DMS53 treated with DMSO at 0.1 percent for 48 hours (cell line): Measurements from ENCODE around the gene SLC2A3.
"Not testable (repeated sequence)": the region's sequence is repeated elsewhere in the genome, so short reads cannot be mapped to it uniquely, and the experiment has no call there.

Experiments
- DNase-seq: peaks from one replicate; lab custom pipeline; 2025; ENCODE audit not compliant: unreplicated experiment; lab: John Stamatoyannopoulos, UW

Gene SLC2A3

DNA sequence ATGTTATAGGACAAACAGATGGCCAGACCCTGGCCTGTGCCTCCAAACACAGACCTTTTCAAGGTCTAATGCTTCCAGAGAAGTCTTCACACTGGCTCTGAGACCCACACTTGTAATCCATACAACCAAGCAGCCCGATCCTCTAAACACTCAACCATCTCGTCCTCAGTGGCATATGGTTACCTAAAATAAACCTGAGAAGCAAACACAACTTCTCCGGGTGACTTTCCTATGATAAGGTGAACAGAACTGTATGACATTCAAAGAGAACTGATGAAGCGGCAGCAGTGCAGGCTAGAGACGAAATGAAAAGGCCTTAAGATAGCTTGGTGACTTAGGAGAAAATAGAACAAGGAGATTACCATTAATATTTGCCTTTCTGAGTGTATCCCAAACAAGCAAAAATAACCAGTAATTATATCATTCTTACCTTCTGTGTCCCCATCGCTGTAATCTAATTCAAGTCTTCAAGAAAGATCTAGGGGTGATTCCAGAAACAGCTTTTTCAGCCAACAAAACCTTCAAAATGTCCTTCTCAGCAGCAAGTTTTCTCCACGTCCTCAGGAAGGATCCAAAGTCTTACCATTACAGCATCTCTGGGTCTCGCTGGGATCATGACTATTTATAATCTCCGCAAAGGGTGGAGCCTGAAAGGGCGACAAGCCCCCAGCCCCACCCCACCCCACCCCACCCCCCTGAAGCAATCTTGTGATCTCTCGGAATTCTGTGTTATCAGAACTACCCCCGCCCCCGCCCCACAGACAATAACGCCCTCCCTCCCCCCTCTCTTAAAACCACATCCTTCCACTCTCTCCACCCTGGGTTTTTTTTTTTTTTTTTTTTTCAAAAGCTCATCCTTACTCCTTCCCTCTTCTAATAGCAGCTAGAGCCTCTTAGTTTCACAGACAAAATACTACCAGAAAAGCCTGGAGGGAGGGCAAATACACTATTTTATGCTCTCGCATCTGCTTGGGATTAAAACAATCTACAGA lies at the start of gene SLC2A3:
SLC2A3 (minus strand) TSS at position 598 of the 992 bp plus-strand sequence; CDS start at position 445, 153 bp downstream.
- no peak for DNase-seq

DNA sequence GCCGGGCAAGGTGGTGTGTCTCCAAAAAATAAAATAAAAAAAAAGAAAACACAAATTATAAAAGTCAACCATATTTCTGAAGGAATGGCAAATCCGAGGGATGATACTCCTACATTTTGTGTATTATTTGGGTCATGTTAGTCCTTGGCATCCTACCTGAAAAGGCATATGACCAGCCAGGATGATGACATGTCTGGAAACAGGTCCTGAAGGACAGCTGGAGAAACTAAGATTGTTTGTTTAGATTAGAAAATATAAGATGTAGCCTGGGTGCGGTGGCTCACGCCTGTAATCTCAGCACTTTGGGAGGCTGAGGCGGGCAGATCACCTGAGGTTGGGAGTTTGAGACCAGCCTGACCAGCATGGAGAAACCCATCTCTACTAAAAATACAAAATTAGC lies 48.9 kb upstream of the SLC2A3 start:
- no peak for DNase-seq

DNA sequence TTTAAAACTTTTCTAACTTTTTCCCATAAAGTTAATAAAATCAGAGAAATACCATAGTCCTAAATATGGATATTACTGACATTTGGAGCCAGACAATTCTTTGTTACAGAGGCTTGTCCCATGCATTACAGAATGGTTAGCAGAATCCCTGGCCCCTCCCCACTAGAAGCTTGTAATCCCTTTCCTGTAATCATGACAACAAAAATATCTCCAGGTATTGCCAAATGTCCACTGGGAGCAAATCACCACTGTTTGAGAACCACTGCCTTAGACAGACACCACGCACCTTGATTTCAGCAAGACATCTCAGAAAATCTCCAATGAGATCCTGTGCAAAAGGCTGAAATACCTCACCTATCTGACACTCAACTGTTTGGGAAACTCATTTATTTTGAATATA lies 47.5 kb upstream of the SLC2A3 start:
- DNase-seq = not testable (repeated sequence)

DNA sequence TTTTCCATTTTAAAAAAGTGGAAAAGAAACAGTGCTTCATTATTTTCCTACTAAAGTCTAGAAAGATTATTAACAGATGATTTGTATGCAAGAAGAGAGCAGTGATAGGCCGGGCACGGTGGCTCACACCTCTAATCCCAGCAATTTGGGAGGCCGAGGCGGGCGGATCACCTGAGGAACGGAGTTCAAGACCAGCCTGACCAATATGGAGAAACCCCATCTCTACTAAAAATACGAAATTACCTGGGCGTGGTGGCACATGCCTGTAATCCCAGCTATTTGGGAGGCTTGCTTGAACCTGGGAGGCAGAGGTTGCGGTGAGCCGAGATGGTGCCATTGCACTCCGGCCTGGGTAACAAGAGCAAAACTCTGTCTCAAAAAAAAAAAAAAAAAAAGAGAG lies 47.0 kb upstream of the SLC2A3 start:
- DNase-seq = not testable (repeated sequence)

DNA sequence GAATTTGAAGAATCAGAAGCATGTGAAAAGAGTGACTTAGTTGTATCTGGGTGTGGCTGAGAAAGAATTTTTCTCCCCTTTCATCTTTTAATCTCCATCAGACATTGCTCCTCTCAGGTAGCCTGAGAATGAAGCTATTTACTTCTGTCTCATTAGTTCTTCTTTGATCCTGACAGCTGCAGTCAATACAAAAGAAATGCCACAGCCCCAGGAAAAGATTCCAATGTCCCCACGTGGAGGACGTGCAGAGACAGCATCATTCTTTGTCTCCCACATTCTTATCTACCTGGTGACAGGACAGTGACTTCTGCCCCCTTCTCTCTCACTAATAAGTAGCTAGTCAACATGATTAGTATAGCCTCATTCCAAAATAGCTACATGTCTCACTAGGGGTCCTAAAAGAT lies 46.3 kb upstream of the SLC2A3 start:
- DNase-seq = not testable (repeated sequence)

DNA sequence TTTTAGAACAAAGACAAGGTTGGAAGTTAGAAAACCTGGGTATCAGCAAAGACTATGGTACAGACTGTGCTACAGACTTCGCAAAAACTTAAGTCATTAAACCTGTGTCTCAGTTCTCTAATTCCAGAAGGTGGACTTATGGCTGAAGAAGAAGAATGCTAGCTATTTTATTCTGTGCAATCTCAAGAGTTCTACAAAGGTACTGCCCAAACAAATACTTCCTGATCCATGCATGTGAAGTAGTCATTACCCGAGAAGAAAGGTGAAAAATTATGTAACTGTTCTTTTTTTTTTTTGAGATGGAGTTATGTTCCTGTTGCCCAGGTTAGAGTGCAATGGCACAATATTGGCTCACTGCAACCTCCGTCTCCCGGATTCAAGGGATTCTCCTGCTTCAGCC lies 45.5 kb upstream of the SLC2A3 start:
- DNase-seq = no peak

DNA sequence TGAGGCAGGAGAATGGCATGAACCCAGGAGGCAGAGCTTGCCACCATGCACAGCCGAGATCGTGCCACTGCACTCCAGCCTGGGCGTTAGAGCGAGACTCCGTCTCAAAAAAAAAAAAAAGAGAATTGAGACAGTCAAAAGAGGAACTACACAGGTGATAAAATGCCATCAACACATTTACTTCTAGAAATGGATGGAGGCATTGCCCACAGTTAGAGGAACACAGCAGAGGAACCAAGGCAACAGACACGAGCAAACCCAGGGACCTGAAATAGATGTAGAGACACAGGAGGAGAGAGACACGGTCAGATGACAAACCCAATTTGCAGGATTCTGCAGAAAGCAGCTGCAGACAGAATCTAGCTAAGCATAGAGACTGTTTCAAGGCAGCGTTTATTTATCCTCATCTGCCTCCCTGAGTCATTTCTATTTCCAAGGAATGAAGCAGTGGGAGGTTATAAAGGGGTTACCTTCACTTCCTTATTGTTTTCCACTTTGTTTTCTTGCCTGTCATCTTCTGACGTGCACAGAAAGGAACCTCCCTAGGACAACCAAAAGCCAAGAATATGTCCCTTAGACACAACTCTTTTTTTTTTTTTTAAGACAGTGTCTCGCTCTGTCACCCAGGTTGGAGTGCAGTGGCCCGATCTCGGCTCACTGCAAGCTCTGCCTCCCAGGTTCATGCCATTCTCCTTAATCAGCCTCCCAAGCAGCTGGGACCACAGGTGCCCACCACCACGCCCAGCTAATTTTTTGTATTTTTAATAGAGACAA lies 41.6 kb upstream of the SLC2A3 start:
- not testable (repeated sequence) for DNase-seq

DNA sequence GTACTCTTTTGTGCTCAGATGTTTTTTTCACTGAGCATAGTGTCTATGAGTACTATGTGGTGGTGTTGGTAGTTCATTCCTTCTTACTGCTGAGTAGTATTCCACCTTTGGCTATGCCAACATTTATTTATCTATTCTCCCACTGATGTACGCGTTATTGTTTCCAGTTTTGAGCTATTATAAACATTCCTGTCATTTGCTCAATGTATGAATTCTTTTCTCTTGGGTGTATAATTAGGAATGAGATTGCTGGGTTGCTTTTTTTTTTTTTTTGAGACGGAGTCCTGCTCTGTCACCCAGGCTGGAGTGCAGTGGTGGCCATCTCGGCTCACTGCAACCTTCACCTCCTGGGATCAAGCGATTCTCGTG lies 37.5 kb upstream of the SLC2A3 start:
- DNase-seq = no peak

DNA sequence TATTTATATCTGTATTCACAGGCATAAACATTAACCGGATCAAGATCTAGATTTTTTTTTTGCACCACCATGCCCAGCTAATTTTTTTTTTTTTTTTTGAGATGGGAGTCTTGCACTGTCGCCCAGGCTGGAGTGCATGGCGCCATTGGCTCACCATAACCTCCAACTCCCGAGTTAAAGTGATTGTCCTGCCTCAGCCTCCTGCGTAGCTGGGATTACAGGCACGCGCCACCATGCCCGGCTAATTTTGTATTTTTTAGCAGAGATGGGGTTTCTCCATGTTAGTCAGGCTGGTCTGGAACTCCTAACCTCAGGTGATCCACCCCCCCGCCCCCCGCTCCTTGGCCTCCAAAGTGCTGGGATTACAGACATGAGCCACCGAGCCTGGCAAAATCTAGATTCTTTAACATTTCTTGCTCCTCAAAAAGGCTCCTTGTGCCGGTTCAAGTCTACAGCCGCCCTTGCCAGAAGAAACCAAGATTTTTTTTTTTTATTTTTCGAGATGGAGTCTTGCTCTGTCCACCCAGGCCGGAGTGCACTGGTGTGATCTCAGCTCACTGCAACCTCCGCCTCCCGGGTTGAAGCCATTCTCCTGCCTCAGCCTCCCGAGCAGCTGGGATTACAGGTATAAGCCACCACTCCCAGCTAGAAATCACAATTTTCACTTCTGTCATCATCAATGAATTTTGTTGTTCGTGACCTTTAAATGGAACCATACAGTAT lies 36.9 kb upstream of the SLC2A3 start:
- no peak for DNase-seq

DNA sequence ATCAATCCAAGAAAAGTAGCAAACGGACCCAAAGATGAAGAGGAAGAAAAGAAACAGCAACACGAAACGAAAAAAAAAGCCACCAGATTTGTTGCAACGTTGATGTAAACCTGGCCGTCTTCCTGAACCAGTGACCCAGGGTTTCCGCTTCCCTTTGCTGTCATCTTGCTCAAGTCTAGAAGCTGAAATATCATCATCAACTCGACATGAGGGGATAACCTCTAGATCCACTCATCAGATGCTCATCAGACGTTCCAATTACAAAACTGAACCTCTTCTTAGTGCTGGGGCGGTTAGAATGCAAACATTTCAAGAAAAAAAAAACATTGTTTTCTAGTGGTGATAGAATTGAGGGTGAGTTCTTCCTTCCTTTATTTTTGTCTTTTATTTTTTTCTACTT lies 36.3 kb upstream of the SLC2A3 start:
- DNase-seq = not testable (repeated sequence)

DNA sequence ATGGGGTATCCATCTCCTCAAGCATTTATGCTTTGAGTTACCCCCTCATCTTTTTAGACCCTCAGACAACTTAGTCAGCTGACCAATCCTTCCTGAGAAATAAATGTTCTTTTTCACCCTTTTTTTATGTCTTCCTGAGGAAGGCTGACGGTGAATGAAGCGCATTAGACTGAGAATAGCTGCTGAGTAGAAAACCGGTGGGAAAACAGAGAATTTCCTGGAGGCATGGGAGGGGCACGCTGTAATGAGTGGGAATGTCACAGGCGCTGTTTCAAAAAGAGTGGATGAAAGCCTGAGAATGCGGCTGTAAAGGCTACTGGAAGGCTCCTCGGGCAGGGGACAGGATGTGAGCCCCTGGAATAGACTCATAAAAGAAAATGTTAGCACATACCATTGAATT lies 35.8 kb upstream of the SLC2A3 start:
- DNase-seq = not testable (repeated sequence)

DNA sequence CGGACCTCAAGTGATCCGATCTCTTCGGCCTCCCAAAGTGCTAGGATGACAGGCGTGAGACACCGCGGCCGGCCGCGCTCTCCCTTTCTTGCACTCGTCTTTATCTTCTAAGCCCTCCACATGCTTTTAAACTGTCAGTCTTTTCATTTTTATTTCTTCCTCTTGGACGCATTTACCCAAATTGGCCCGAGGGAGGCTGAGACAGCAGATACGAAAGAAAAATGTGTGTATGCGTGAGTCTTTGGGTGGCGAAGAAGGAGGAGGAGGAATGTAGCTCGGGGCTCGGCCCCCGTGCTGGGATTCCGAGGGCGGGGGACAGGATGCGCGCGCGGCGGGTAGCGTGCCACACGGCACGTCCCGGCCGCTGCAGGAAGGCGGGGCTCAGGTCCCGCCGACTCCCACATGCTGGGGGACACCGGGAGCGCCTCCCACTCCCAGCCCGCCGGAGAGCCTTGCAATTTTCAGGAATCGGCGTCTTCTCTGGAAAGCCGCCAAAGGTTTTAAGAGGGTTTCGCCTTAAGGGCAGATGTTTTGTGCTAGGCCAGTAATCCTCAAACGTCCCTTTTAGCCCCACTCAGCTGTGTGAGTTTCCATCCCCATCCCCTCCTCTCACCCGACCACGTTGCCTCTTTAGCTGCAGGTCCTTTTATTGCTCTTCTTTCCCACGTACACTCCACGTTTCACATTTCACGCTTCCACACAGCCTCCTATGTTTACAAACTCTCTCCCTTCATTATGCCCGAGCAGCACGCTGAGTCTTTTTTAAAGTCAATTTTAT lies 34.7 kb upstream of the SLC2A3 start:
- DNase-seq = peak; percentile 10

DNA sequence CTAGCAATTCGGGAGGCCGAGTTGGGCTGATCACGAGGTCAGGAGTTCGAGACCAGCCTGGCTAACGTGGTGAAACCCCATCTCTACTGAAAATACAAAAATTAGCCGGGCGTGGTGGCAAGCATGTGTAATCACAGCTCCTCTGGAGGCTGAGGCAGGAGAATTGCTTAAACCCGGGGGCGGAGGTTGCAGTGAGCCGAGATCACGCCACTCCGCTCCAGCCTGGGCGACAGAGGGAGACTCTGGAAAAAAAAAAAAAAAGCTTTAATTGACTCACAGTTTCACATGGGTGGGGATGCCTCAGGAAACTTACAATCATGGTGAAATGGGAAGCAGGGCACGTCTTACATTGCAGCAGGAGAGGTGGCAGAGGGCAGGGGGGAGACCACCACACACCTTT lies 30.6 kb upstream of the SLC2A3 start:
- DNase-seq = no peak

DNA sequence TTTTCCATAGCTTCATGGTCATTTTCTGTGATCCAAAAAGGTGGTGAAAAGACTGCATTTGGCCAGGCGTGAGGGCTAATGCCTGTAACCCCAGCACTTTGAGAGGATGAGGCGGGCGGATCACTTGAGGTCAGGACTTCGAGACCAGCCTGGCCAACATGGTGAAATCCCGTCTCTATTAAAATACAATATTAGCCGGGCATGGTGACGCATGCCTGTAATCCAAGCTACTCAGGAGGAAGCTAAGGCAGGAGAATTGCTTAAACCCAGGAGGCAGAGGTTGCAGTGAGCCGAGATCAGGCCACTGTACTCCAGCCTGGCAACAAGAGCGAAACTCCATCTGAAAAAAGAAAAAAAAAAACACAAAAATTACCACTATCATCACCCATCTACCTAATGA lies 28.7 kb upstream of the SLC2A3 start:
- DNase-seq = not testable (repeated sequence)

DNA sequence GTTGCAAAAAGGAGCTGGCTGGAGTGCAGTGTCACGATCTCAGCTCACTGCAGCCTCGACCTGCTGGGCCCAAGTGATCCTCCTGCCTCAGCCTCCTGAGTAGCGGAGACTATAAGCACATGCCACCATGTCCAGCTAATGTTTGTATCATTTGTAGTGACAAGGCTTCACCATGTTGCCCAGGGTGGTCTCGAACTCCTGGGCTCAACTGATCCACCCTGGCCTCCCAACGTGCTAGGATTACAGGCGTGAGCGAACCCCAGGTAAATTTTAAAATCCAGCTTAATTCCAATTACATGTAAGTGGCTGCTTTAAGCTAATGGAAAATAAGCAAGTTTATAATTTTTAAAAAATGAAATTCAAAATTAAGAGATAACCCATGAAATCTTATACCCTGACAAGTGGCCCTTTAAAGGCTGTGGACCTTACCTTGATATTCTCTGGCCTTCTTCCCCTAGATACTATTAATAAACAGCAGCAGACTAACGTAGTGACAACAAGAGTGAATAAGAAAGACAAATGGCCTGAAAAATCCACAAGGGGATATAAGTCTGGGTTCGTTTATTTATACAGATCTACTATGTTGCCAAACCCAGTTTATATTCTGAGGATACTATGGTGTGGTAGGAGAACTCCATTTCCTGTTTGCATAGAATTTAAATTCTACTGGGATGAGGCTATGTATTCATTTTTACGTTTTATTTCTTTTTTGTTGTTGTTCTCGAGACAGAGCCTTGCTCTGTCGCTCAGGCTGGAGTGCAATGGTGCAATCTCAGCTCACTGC lies 25.6 kb upstream of the SLC2A3 start:
- no peak for DNase-seq

DNA sequence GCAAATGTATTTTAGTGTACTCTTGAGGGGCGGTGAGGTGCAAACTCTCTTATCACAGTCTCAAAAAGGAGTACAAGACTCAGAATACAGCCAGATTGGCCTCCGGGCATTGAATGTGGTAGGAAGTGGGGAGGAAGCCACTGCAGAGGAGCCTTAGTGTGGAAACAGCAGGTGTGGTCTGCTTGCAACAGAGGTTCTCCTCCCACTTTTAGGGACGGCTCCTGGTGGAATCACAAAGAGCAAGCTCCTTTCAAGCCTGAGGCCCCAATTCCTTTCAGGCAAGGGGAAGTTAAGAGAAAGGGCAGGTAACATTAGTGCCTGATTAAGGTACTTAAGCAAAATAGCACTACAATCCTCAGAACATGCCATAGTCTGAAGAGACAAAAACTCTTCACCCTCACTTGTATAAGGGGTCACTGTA lies 23.7 kb upstream of the SLC2A3 start:
- DNase-seq = no peak

DNA sequence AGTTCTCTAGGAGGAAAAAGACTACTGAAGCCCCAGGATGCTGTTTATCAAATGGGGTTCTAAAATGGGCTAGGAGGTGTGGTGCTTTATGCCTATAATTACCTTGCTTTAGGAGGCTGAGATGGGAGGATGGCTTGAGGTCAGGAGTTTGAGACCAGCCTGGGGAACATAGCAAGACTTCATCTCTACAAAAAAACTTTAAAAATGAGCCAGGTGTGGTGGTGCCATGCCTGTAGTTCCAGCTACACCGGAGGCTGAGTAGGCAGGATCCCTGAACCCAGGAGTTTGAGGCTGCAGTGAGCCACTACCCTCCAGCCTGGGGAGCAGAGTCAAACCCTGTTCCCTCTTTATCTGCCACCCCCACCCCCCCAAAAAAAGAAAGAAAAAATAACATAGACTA lies 23.3 kb upstream of the SLC2A3 start:
- no peak for DNase-seq

DNA sequence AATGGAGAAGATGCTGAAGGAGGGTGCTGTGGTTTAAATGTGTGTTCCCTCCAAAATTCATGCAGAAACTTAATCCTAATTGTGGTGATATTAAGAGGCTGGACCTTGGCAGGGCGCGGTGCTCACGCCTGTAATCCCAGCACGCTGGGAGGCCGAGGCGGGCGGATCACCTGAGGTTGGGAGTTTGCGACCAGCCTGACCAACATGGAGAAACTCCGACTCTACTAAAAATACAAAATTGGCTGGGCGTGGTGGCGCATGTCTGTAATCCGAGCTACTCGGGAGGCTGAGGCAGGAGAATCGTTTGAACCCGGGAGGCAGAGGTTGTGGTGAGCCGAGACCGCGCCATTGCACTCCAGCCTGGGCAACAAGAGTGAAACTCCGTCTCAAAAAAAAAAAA lies 18.9 kb upstream of the SLC2A3 start:
- not testable (repeated sequence) for DNase-seq

DNA sequence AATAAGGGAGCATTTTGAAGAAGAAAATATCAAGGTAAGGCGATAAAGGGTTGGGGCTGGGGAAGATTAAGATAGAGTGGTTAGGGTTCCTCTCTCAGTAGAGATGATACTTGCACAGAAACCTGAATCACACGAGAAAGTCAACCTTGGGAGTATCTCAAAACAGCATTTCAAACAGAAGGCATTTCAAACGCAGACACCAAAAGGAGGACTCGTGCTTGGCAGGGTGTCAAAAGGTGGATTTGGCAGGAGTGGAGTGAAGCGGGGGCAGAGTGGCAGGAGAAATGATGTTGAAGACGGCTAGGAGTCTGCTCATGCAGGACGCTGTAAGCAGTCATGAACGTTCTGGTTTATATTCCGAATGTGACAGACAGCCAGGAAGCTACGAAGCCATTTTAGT lies 18.4 kb upstream of the SLC2A3 start:
- not testable (repeated sequence) for DNase-seq

DNA sequence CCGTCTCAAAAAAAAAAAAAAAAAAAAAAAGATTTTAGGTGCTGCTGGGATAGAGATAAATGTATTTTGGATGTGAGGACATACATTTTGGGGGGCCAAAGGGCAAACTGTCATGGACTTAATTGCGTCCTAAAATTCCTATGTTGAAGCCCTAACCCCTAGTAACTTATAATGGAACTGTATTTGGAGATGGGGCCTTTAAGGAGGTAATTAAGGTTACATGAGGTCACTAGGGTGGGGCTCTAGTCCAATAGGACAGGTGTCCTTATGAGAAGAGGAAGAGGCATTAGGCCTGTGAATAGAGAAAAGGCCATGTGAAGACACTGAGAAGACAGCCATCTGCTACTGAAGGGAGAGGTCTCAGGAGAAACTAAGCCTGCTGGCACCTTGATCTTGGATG lies 17.9 kb upstream of the SLC2A3 start:
- DNase-seq = not testable (repeated sequence)
